Effector memory CD4-positive, alpha-beta T cell (primary cell): ENCODE data around the gene GNAO1.
"Not testable (repeated sequence)": the region's sequence is repeated elsewhere in the genome, so short reads cannot be mapped to it uniquely, and the experiment has no call there.

Source experiments
- DNase-seq, 3 donors: peaks; one replicate each; pipeline ENCODE4 v3.0.0-alpha.2; 2020
- H3K27ac ChIP-seq: 2 replicates; pipeline ENCODE4 v1.7.0; 2013; ENCODE audit warnings: mild to moderate bottlenecking, low read length, moderate library complexity; ENCODE audit not compliant: insufficient read depth, poor library complexity, severe bottlenecking
- H3K27me3 ChIP-seq: replicated peaks from 2 replicates; pipeline ENCODE4 v1.7.0; 2013; ENCODE audit warnings: mild to moderate bottlenecking, low read length; ENCODE audit not compliant: insufficient read depth, control insufficient read depth, poor library complexity, severe bottlenecking
- H3K36me3 ChIP-seq: 2 replicates; pipeline ENCODE4 v1.7.0; 2013; ENCODE audit warnings: mild to moderate bottlenecking, low read length, moderate library complexity; ENCODE audit not compliant: control insufficient read depth, insufficient read depth
- H3K4me1 ChIP-seq: 2 replicates; pipeline ENCODE4 v1.7.0; 2013; ENCODE audit warnings: low read length, mild to moderate bottlenecking; ENCODE audit not compliant: control insufficient read depth, insufficient read depth, poor library complexity, severe bottlenecking
- H3K4me3 ChIP-seq: 2 replicates; pipeline ENCODE4 v1.7.0; 2013; ENCODE audit warnings: low read length, low read depth, mild to moderate bottlenecking; ENCODE audit not compliant: insufficient read depth, poor library complexity, severe bottlenecking
- H3K9me3 ChIP-seq: 2 replicates; pipeline ENCODE4 v1.7.0; 2013; ENCODE audit warnings: mild to moderate bottlenecking, low read length, moderate library complexity; ENCODE audit not compliant: control insufficient read depth

The GNAO1 gene

GRCh38 chr16:56375792-56376191, 184.5 kb downstream of the GNAO1 start:
- H3K27me3 ChIP-seq, DNase-seq, H3K4me3 ChIP-seq, H3K27ac ChIP-seq, H3K4me1 ChIP-seq, H3K9me3 ChIP-seq: not testable (repeated sequence)
- peaks cover 19% of the 10 kb centered on the region for H3K36me3 ChIP-seq

GRCh38 chr16:56379044-56379443, 187.8 kb downstream of the GNAO1 start:
- not testable (repeated sequence) for H3K4me3 ChIP-seq, H3K9me3 ChIP-seq, H3K4me1 ChIP-seq, H3K27me3 ChIP-seq, H3K27ac ChIP-seq, DNase-seq
- peaks cover 40% of the 10 kb centered on the region for H3K36me3 ChIP-seq

GRCh38 chr16:56380778-56381485, 189.6 kb downstream of the GNAO1 start:
- peaks cover 57% of the 10 kb centered on the region for H3K36me3 ChIP-seq
- H3K4me1 ChIP-seq, H3K27me3 ChIP-seq, DNase-seq, H3K9me3 ChIP-seq, H3K4me3 ChIP-seq, H3K27ac ChIP-seq: not testable (repeated sequence)

- no peak for DNase-seq
- Histone ChIP-seq H3K9me3 (peaks cover 5% of the 10 kb centered on the region), H3K4me3 (no peak overlapping the region), H3K27ac (no peak overlapping the region), H3K36me3 (peaks cover 64% of the 10 kb centered on the region), H3K27me3 (no peaks in the 10 kb centered on the region), H3K4me1 (no peaks in the 10 kb centered on the region)
Observed at GRCh38 chr16:56382459-56382858, 191.2 kb downstream of the GNAO1 start.

- Histone ChIP-seq H3K4me3 (no peak overlapping the region), H3K4me1 (no peaks in the 10 kb centered on the region), H3K9me3 (peaks cover 5% of the 10 kb centered on the region), H3K27ac (no peak overlapping the region), H3K36me3 (peaks cover 67% of the 10 kb centered on the region), H3K27me3 (no peaks in the 10 kb centered on the region)
- no peak for DNase-seq
Observed at GRCh38 chr16:56382901-56383355, 191.6 kb downstream of the GNAO1 start.

GRCh38 chr16:56384074-56384721, 192.9 kb downstream of the GNAO1 start:
- no peak overlapping the region for H3K27ac ChIP-seq
- H3K27me3 ChIP-seq = no peaks in the 10 kb centered on the region
- H3K36me3 ChIP-seq = peaks cover 74% of the 10 kb centered on the region
- H3K9me3 ChIP-seq = peaks cover 5% of the 10 kb centered on the region
- no peak overlapping the region for H3K4me3 ChIP-seq
- DNase-seq = no peak
- H3K4me1 ChIP-seq = no peaks in the 10 kb centered on the region

GRCh38 chr16:56387396-56387795, 196.1 kb downstream of the GNAO1 start:
- no peak overlapping the region for H3K4me3 ChIP-seq
- H3K36me3 ChIP-seq = peaks cover 59% of the 10 kb centered on the region
- H3K9me3 ChIP-seq = no peaks in the 10 kb centered on the region
- no peak overlapping the region for H3K27ac ChIP-seq
- DNase-seq = no peak
- H3K4me1 ChIP-seq = no peaks in the 10 kb centered on the region
- H3K27me3 ChIP-seq = no peaks in the 10 kb centered on the region

- H3K4me1 ChIP-seq = no peaks in the 10 kb centered on the region
- no peaks in the 10 kb centered on the region for H3K27me3 ChIP-seq
- no peak overlapping the region for H3K4me3 ChIP-seq
- H3K36me3 ChIP-seq = peaks cover 58% of the 10 kb centered on the region
- H3K27ac ChIP-seq = no peak overlapping the region
- no peak for DNase-seq
- no peaks in the 10 kb centered on the region for H3K9me3 ChIP-seq
Observed at GRCh38 chr16:56388209-56388608, 196.9 kb downstream of the GNAO1 start.

GRCh38 chr16:56389554-56389953, 198.3 kb downstream of the GNAO1 start:
- Histone ChIP-seq H3K4me3 (no peak overlapping the region), H3K27me3 (no peaks in the 10 kb centered on the region), H3K9me3 (no peaks in the 10 kb centered on the region), H3K36me3 (peaks cover 46% of the 10 kb centered on the region), H3K4me1 (no peaks in the 10 kb centered on the region), H3K27ac (no peak overlapping the region)
- DNase-seq = no peak

GRCh38 chr16:56396724-56397123, 205.4 kb downstream of the GNAO1 start:
- not testable (repeated sequence) for H3K27ac ChIP-seq, H3K4me1 ChIP-seq, H3K27me3 ChIP-seq, DNase-seq, H3K4me3 ChIP-seq, H3K9me3 ChIP-seq
- H3K36me3 ChIP-seq = peaks cover 20% of the 10 kb centered on the region
